ENCODE measurements around the gene PLAAT4. TPM values are rescaled to one million over a fixed set of nuclear protein-coding genes. Genes with fewer than 3 reads are reported as not detected.

The PLAAT4 gene
- total and polyA plus RNA-seq, 7 donors = 4.3 to 12.2 (median 8.5) TPM

GRCh38 chr11:63499874-63500273, 36.7 kb upstream of the PLAAT4 start:
- TF ChIP-seq, protein P1, sequence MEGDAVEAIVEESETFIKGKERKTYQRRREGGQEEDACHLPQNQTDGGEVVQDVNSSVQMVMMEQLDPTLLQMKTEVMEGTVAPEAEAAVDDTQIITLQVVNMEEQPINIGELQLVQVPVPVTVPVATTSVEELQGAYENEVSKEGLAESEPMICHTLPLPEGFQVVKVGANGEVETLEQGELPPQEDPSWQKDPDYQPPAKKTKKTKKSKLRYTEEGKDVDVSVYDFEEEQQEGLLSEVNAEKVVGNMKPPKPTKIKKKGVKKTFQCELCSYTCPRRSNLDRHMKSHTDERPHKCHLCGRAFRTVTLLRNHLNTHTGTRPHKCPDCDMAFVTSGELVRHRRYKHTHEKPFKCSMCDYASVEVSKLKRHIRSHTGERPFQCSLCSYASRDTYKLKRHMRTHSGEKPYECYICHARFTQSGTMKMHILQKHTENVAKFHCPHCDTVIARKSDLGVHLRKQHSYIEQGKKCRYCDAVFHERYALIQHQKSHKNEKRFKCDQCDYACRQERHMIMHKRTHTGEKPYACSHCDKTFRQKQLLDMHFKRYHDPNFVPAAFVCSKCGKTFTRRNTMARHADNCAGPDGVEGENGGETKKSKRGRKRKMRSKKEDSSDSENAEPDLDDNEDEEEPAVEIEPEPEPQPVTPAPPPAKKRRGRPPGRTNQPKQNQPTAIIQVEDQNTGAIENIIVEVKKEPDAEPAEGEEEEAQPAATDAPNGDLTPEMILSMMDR (IDR thresholded peaks at IDR 0.05) = no peak
- H3K36me3 ChIP-seq (ENCODE audit: insufficient read depth in 1 of 2, low read depth in 1 of 2) = no peaks in the 10 kb centered on the region
- H3K4me1 ChIP-seq = peaks cover 4% of the 10 kb centered on the region
- intact Hi-C loops (cut with DNase I) = no loop called here
- no peak for DNase-seq
- H3K9me3 ChIP-seq = peaks cover 11% of the 10 kb centered on the region
- WGBS, 3 donors = 78 to 93% (median 90%) methylated on average over 4 of the region's 4 CpGs
- H3K27ac ChIP-seq = no peak overlapping the region
- ATAC-seq = no peak
- H3K4me3 ChIP-seq = no peak overlapping the region
- no peaks in the 10 kb centered on the region for H3K27me3 ChIP-seq (ENCODE audit: insufficient read depth in 3 of 3, low read length in 2 of 3)

DNA sequence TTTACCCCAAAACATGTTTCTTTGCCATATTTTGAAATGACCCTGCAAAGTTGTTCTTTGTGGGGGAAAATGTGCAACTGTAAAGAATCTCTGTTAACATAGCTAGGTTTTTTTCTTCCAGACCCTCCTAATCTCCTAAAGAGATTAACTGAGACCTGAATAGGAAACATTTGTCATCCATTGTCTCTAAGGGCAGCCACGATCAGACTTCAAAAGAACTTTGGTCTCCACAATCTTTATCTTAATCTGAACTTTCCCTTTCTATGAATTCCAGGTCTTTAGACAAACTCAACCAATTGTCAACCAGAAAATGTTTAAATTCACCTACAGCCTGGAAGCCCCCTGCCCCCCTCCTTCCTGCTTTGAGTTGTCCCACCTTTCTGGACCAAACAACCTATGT, 35.4 kb upstream of the PLAAT4 start:
- intact Hi-C loops (cut with DNase I) = no loop called here
- TF ChIP-seq, protein P1 (IDR thresholded peaks at IDR 0.05) = no peak
- no peak overlapping the region for H3K4me3 ChIP-seq
- no peak overlapping the region for H3K27ac ChIP-seq
- H3K9me3 ChIP-seq = peaks cover 11% of the 10 kb centered on the region
- ATAC-seq = no peak
- no peak for DNase-seq
- H3K36me3 ChIP-seq (ENCODE audit: insufficient read depth in 1 of 2, low read depth in 1 of 2) = no peaks in the 10 kb centered on the region
- H3K27me3 ChIP-seq (ENCODE audit: insufficient read depth in 3 of 3, low read length in 2 of 3) = no peaks in the 10 kb centered on the region
- H3K4me1 ChIP-seq = peaks cover 10% of the 10 kb centered on the region
- 59 to 63% (median 60%) methylated on average over 1 of the region's 1 CpG for WGBS, 3 donors

GRCh38 chr11:63502252-63502820, 34.3 kb upstream of the PLAAT4 start:
- no peaks in the 10 kb centered on the region for H3K36me3 ChIP-seq (ENCODE audit: insufficient read depth in 1 of 2, low read depth in 1 of 2)
- no peaks in the 10 kb centered on the region for H3K27me3 ChIP-seq (ENCODE audit: insufficient read depth in 3 of 3, low read length in 2 of 3)
- TF ChIP-seq, protein P1 (IDR thresholded peaks at IDR 0.05) = no peak
- ATAC-seq = no peak
- H3K4me3 ChIP-seq = no peak overlapping the region
- H3K9me3 ChIP-seq = peaks cover 11% of the 10 kb centered on the region
- no peak for DNase-seq
- intact Hi-C loops (cut with DNase I) = no loop called here
- H3K27ac ChIP-seq = no peak overlapping the region
- peaks cover 10% of the 10 kb centered on the region for H3K4me1 ChIP-seq
- WGBS, 3 donors = 78 to 79% (median 79%) methylated on average over 2 of the region's 2 CpGs

DNA sequence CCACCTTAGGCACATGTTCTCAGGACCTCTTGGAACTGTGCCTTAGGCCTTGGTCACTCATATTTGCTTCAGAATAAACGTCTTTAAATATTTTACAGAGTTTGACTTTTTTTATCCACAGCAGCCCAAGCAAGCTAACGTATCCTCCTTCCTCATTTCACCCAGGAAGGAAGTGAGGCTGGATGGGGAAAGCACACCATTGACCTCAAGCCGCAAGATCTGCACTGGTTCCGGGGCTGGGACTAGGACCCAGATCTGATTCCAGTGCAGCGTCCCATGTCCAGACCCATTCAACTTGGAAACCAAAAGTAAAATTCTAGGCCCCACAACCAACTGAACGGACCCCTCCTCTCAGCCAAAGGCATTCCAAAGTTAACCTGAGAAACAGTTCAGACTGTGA, 33.1 kb upstream of the PLAAT4 start:
- peaks cover 10% of the 10 kb centered on the region for H3K4me1 ChIP-seq
- no peak for DNase-seq
- 84 to 86% (median 84%) methylated on average over 6 of the region's 6 CpGs for WGBS, 3 donors
- H3K36me3 ChIP-seq (ENCODE audit: insufficient read depth in 1 of 2, low read depth in 1 of 2) = no peaks in the 10 kb centered on the region
- TF ChIP-seq, protein P1 (IDR thresholded peaks at IDR 0.05) = no peak
- intact Hi-C loops (cut with DNase I) = no loop called here
- no peak overlapping the region for H3K27ac ChIP-seq
- no peak overlapping the region for H3K4me3 ChIP-seq
- no peaks in the 10 kb centered on the region for H3K27me3 ChIP-seq (ENCODE audit: insufficient read depth in 3 of 3, low read length in 2 of 3)
- no peak for ATAC-seq
- peaks cover 11% of the 10 kb centered on the region for H3K9me3 ChIP-seq

DNA sequence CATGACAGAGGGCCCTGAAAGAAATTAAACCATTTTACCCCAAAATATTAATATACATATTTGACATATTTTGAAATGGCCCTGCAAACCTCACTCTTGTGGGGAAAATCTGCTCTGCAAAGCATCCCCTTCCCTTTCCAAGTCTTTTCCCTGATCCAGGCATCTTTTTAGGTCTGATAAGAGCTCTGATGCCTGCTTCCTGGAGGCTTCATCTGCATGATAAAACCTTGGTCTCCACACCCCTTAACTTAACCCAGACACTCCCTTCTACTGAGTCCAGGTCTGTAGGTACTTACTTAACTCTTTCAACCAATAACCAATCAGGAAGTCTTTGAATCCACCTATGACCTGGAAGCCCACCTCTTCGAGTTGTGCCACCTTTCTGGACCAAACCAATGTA, 32.6 kb upstream of the PLAAT4 start:
- peaks cover 10% of the 10 kb centered on the region for H3K4me1 ChIP-seq
- 79 to 88% (median 88%) methylated on average over 1 of the region's 1 CpG for WGBS, 3 donors

More for the DNA sequence above, 32.6 kb upstream of the PLAAT4 start:
- Histone ChIP-seq H3K27me3 (ENCODE audit: insufficient read depth in 3 of 3, low read length in 2 of 3) (no peaks in the 10 kb centered on the region), H3K27ac (no peak overlapping the region), H3K36me3 (ENCODE audit: insufficient read depth in 1 of 2, low read depth in 1 of 2) (no peaks in the 10 kb centered on the region), H3K9me3 (peaks cover 11% of the 10 kb centered on the region), H3K4me3 (no peak overlapping the region)
- ATAC-seq = no peak
- intact Hi-C loops (cut with DNase I) = no loop called here
- no peak for DNase-seq
- TF ChIP-seq, protein P1 (IDR thresholded peaks at IDR 0.05) = no peak

All from psoas muscle (tissue), 8 donors.